ENCODE results near the gene CD226.

CD226 gene

GRCh38 chr18:69814861-69815385 lies 132.8 kb downstream of the CD226 start:
- no peak for FAIRE-seq
- no peak for TF ChIP-seq POLR2A (IDR thresholded peaks at IDR 0.05; ENCODE audit: low read depth, low read length)
- no peak for DNase-seq (ENCODE audit: insufficient read length, low spot score)

- no peak for TF ChIP-seq POLR2A (IDR thresholded peaks at IDR 0.05; ENCODE audit: low read depth, low read length)
- no peak for FAIRE-seq
- DNase-seq (ENCODE audit: insufficient read length, low spot score), result no peak
These were observed 134.1 kb downstream of the CD226 start for GRCh38 chr18:69813559-69813958.

GRCh38 chr18:69808399-69808798 lies 139.3 kb downstream of the CD226 start:
- FAIRE-seq (no peak), DNase-seq (ENCODE audit: insufficient read length, low spot score) (no peak)
- TF ChIP-seq POLR2A (IDR thresholded peaks at IDR 0.05; ENCODE audit: low read depth, low read length), result no peak

DNA sequence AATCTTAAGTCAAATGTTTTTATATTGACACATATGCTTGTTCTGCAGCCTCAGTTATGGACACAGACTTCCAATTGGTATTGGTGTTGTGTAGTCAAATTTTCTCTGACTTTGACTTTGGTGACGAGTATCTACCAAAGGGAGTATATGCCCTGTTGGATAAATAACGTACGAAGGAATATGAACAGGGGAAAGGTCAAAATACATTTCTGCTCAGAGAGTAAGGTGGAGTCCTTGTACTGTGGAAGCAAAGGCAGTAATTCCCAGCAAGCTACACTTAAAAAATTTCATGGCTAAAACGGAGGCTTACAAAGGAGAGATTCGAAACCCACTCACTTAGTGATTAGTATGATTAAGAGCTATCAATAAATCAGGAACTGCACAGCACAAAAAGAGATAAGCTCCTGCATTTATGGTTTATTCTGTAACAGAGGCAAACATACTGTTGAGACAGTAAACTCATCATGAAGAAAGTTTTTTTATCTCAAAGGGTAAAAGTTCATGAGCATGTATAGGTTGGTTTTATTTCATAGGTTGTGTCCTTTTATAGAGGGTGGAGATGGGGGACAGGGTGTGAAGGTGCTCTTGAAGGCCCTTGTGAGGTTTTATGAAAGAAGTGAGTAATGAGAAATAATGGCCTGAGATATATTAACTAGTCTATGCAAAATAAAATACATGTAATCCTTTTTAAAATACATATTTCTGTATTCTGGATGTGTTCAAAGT lies 142.7 kb downstream of the CD226 start:
- DNase-seq (ENCODE audit: insufficient read length, low spot score), result no peak
- FAIRE-seq, result no peak

More for the DNA sequence above, 142.7 kb downstream of the CD226 start:
- TF ChIP-seq POLR2A (IDR thresholded peaks at IDR 0.05; ENCODE audit: low read depth, low read length), result no peak
